GM21360 (cell line): ENCODE measurements around the gene HMCN2.

Experiments
- ATAC-seq: cut with Tn5 transposase; IDR thresholded peaks from one replicate; pipeline ENCODE4 v1.9.1; 2021; ENCODE audit warnings: mild to moderate bottlenecking, moderate library complexity; ENCODE audit not compliant: unreplicated experiment

Gene HMCN2

GRCh38 chr9:130478152-130478551, 212.6 kb downstream of the HMCN2 start:
- ATAC-seq: no peak

GRCh38 chr9:130478736-130479575, 213.4 kb downstream of the HMCN2 start:
- no peak for ATAC-seq

- no peak for ATAC-seq
Measured at GRCh38 chr9:130479587-130479986, 214.0 kb downstream of the HMCN2 start.

- ATAC-seq: no peak
Measured at GRCh38 chr9:130480673-130481072, 215.1 kb downstream of the HMCN2 start.

- no peak for ATAC-seq
Measured at GRCh38 chr9:130482463-130482862, 216.9 kb downstream of the HMCN2 start.

GRCh38 chr9:130483371-130483971, 217.9 kb downstream of the HMCN2 start:
- no peak for ATAC-seq
